ENCODE results near the gene DENND6A. TPM values are rescaled to one million over a fixed set of nuclear protein-coding genes. Genes with fewer than 3 reads are reported as not detected.

The DENND6A gene
- total and polyA plus RNA-seq, 2 of the 13 experiments (the other 11 are each of a cell fraction or from before 2014, with no cell fraction given) = 9.4 to 11.1 TPM

DNA sequence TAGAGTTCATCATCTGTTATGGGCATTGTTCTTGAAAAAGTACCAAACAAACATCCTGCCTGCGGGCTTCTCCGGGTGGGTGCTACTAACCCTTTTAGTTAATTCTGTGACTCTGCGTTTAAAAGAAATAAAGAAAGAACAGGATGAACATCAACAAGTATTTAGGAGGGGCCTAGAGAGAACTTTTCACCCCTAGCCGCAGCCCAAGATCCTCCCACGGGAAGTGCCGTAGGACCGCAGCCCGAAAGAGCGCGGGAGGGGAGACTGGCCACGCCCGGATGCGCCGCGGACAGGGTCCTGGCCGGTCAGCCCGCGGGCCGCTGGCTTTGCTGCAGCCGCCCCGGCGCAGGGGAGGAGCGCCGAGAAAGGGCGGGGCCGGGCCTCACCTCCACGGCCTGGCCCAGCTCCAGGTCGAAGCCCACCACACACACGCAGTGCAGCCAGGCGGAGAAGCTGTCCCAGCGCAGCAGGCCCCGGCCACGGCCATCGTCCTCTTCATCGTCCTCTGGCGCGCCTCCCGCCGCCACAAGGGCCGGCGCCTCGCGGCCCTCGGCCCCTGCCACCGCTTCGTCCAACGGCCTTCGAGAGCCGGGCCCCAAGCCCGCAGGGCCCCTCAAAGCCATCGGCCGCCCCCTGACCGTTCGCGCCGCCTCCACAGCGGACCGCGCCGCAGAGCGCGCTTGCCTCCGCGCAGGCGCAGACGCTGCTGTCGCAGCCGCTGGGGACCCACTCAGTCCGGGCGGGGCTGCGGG lies at the start of gene DENND6A (continued):
- TF ChIP-seq SIX1 (CRISPR knock-in tag; IDR thresholded peaks at IDR 0.05; ENCODE audit: borderline replicate concordance) (no peak), YY1 (IDR thresholded peaks at IDR 0.05; ENCODE audit: insufficient read depth, insufficient replicate concordance, low read depth, low read length) (peak; percentile 62), PPARG (CRISPR knock-in tag; conservative IDR thresholded peaks at IDR 0.05) (0 out of 2 replicates have a peak, but pooled peaks have one; percentile 47), ZFP1 (CRISPR knock-in tag; IDR thresholded peaks at IDR 0.05) (no peak), MED13 (CRISPR knock-in tag; IDR thresholded peaks at IDR 0.05) (no peak), ZNF841 (CRISPR knock-in tag; IDR thresholded peaks at IDR 0.05; ENCODE audit: borderline replicate concordance) (peak; percentile 69; the same call in 1 of the 2 replicates), FOSL1 (CRISPR knock-in tag; IDR thresholded peaks at IDR 0.05; ENCODE audit: borderline replicate concordance) (peak; percentile 18; the same call in 1 of the 2 replicates), ZFX (CRISPR knock-in tag; IDR thresholded peaks at IDR 0.05; ENCODE audit: low read depth) (peak; percentile 100), NBN (conservative IDR thresholded peaks at IDR 0.05) (no peak), ZNF232 (CRISPR knock-in tag; IDR thresholded peaks at IDR 0.05; ENCODE audit: borderline replicate concordance) (no peak; the same call in 1 of the 2 replicates), MLLT10 (CRISPR knock-in tag; IDR thresholded peaks at IDR 0.05) (no peak), ZNF350 (CRISPR knock-in tag; IDR thresholded peaks at IDR 0.05; ENCODE audit: borderline replicate concordance, low read depth) (no peak), CAMTA2 (CRISPR knock-in tag; IDR thresholded peaks at IDR 0.05; ENCODE audit: borderline replicate concordance) (no peak), THAP11 (CRISPR knock-in tag; IDR thresholded peaks at IDR 0.05) (peak; percentile 74), ZNF234 (CRISPR knock-in tag; conservative IDR thresholded peaks at IDR 0.05) (peak; percentile 95; the same call in 1 of the 2 replicates), NR2C2 (CRISPR knock-in tag; IDR thresholded peaks at IDR 0.05; ENCODE audit: borderline replicate concordance) (peak; percentile 78), ETV5 (CRISPR knock-in tag; IDR thresholded peaks at IDR 0.05; ENCODE audit: borderline replicate concordance) (peak; percentile 49; the same call in 1 of the 2 replicates), NFE2L2 (IDR thresholded peaks at IDR 0.05; ENCODE audit: low read length) (no peak), ZNF776 (CRISPR knock-in tag; IDR thresholded peaks at IDR 0.05) (peak; percentile 91; the same call in 1 of the 2 replicates), ZNF556 (CRISPR knock-in tag; IDR thresholded peaks at IDR 0.05; ENCODE audit: borderline replicate concordance) (peak; percentile 87), CENPT (CRISPR knock-in tag; IDR thresholded peaks at IDR 0.05; ENCODE audit: low read depth) (peak; percentile 78)
- TF ChIP-seq, protein P1, sequence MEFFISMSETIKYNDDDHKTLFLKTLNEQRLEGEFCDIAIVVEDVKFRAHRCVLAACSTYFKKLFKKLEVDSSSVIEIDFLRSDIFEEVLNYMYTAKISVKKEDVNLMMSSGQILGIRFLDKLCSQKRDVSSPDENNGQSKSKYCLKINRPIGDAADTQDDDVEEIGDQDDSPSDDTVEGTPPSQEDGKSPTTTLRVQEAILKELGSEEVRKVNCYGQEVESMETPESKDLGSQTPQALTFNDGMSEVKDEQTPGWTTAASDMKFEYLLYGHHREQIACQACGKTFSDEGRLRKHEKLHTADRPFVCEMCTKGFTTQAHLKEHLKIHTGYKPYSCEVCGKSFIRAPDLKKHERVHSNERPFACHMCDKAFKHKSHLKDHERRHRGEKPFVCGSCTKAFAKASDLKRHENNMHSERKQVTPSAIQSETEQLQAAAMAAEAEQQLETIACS (CRISPR knock-in tag; IDR thresholded peaks at IDR 0.05) = peak; percentile 33; the same call in 1 of the 2 replicates
- TF ChIP-seq, protein P2, sequence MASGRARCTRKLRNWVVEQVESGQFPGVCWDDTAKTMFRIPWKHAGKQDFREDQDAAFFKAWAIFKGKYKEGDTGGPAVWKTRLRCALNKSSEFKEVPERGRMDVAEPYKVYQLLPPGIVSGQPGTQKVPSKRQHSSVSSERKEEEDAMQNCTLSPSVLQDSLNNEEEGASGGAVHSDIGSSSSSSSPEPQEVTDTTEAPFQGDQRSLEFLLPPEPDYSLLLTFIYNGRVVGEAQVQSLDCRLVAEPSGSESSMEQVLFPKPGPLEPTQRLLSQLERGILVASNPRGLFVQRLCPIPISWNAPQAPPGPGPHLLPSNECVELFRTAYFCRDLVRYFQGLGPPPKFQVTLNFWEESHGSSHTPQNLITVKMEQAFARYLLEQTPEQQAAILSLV (CRISPR knock-in tag; IDR thresholded peaks at IDR 0.05; ENCODE audit: borderline replicate concordance) = peak; percentile 88; the same call in 1 of the 2 replicates
- TF ChIP-seq, protein P3, sequence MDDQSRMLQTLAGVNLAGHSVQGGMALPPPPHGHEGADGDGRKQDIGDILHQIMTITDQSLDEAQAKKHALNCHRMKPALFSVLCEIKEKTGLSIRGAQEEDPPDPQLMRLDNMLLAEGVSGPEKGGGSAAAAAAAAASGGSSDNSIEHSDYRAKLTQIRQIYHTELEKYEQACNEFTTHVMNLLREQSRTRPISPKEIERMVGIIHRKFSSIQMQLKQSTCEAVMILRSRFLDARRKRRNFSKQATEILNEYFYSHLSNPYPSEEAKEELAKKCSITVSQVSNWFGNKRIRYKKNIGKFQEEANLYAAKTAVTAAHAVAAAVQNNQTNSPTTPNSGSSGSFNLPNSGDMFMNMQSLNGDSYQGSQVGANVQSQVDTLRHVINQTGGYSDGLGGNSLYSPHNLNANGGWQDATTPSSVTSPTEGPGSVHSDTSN (CRISPR knock-in tag; IDR thresholded peaks at IDR 0.05; ENCODE audit: borderline replicate concordance) = no peak
- TF ChIP-seq, protein P4, sequence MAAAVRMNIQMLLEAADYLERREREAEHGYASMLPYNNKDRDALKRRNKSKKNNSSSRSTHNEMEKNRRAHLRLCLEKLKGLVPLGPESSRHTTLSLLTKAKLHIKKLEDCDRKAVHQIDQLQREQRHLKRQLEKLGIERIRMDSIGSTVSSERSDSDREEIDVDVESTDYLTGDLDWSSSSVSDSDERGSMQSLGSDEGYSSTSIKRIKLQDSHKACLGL (CRISPR knock-in tag; IDR thresholded peaks at IDR 0.05) = peak; percentile 80; the same call in 1 of the 2 replicates
